Measurements from ENCODE around the gene NT5C1A.

DNA sequence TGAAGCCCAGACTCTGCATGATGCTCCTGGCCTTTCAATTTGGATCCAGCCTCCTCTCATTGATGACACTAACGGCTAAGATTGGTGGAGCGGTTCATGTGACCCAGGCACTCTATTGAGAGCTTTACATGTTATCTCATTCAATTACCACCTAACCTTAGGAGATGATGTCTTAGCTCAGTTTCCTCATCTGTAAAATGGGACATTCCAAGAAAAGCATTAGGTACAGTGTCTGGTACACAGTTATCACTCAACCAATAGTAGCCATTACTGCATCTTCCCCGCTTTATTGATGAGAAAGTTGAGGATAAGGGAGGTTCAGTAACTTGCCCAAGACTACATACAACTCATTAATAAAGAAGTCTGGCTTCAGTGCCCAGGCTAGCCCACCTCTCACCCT is 49.5 kb downstream of the NT5C1A start:
- TF ChIP-seq, protein P1, sequence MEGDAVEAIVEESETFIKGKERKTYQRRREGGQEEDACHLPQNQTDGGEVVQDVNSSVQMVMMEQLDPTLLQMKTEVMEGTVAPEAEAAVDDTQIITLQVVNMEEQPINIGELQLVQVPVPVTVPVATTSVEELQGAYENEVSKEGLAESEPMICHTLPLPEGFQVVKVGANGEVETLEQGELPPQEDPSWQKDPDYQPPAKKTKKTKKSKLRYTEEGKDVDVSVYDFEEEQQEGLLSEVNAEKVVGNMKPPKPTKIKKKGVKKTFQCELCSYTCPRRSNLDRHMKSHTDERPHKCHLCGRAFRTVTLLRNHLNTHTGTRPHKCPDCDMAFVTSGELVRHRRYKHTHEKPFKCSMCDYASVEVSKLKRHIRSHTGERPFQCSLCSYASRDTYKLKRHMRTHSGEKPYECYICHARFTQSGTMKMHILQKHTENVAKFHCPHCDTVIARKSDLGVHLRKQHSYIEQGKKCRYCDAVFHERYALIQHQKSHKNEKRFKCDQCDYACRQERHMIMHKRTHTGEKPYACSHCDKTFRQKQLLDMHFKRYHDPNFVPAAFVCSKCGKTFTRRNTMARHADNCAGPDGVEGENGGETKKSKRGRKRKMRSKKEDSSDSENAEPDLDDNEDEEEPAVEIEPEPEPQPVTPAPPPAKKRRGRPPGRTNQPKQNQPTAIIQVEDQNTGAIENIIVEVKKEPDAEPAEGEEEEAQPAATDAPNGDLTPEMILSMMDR (IDR thresholded peaks at IDR 0.05): no peak
- no peak for TF ChIP-seq POLR2A (IDR thresholded peaks at IDR 0.05)

All from gastroesophageal sphincter (tissue), 3 donors.